Muscle of arm (tissue), 12 donors: ENCODE data around the gene TTLL13. TPM values are rescaled to one million over a fixed set of nuclear protein-coding genes. Genes with fewer than 3 reads are reported as not detected.
"Not testable (repeated sequence)": the region's sequence is repeated elsewhere in the genome, so short reads cannot be mapped to it uniquely, and the experiment has no call there.

ENCODE experiments used
- DNase-seq: peaks from one replicate; pipeline ENCODE4 v3.0.0-alpha.2; 2013
- polyA plus RNA-seq, 12 donors: library from polyadenylated mRNA; unstranded; fragments of 120-200 nt; gene quantifications; one replicate each; pipeline ENCODE4 v1.2.1, GENCODE V29; 2013; ENCODE audit not compliant: insufficient read length in 12 of 12

TTLL13 gene
- polyA plus RNA-seq, 12 donors: 0.08 to 0.36 (median 0.21) TPM; not detected in 4

GRCh38 chr15:90234096-90234988 lies 15.0 kb upstream of the TTLL13 start, which contains the start of gene GDPGP1:
GDPGP1 (plus strand) TSS chr15:90234209; CDS start chr15:90240909, 6,700 bp downstream.
- DNase-seq: no peak

- DNase-seq: no peak
Measured at GRCh38 chr15:90239371-90239770, 10.0 kb upstream of the TTLL13 start.

GRCh38 chr15:90240856-90241255 lies 8.5 kb upstream of the TTLL13 start:
- DNase-seq: no peak

GRCh38 chr15:90241343-90242192 lies 7.8 kb upstream of the TTLL13 start:
- DNase-seq: no peak

- no peak for DNase-seq
Measured at GRCh38 chr15:90243943-90244639, 5.3 kb upstream of the TTLL13 start.

- DNase-seq: no peak
Measured at GRCh38 chr15:90248789-90249202, 560 bp upstream of the TTLL13 start.

GRCh38 chr15:90257776-90258175 lies 8.4 kb downstream of the TTLL13 start:
- DNase-seq: no peak

GRCh38 chr15:90259524-90259923 lies 10.2 kb downstream of the TTLL13 start:
- DNase-seq: no peak

GRCh38 chr15:90260731-90261130 lies 11.4 kb downstream of the TTLL13 start:
- not testable (repeated sequence) for DNase-seq

GRCh38 chr15:90261811-90262210 lies 12.5 kb downstream of the TTLL13 start:
- no peak for DNase-seq

- DNase-seq: no peak
Measured at GRCh38 chr15:90262426-90262825, 13.1 kb downstream of the TTLL13 start.

- no peak for DNase-seq
Measured at GRCh38 chr15:90264671-90265070, 15.3 kb downstream of the TTLL13 start.

- peak; percentile 94 for DNase-seq
Measured at GRCh38 chr15:90265271-90266060, 16.1 kb downstream of the TTLL13 start, which contains the start of gene NGRN. NGRN (plus strand) TSS chr15:90265672; CDS start chr15:90265713, 41 bp downstream.

GRCh38 chr15:90266061-90266431 lies 16.7 kb downstream of the TTLL13 start:
- no peak for DNase-seq

- DNase-seq: no peak
Measured at GRCh38 chr15:90266485-90266884, 17.1 kb downstream of the TTLL13 start.

GRCh38 chr15:90268415-90268814 lies 19.1 kb downstream of the TTLL13 start:
- no peak for DNase-seq

GRCh38 chr15:90270502-90271150 lies 21.3 kb downstream of the TTLL13 start:
- DNase-seq: no peak

GRCh38 chr15:90271459-90272166 lies 22.3 kb downstream of the TTLL13 start:
- no peak for DNase-seq

GRCh38 chr15:90278467-90278866 lies 29.1 kb downstream of the TTLL13 start:
- not testable (repeated sequence) for DNase-seq

GRCh38 chr15:90280743-90281142 lies 31.4 kb downstream of the TTLL13 start:
- DNase-seq: not testable (repeated sequence)
